CD4-positive, alpha-beta T cell treated with Interleukin-15 for 1 hour (primary cell): ENCODE measurements around the gene TOGARAM2.

ENCODE experiments used
- DNase-seq: peaks from one replicate; pipeline ENCODE4 v3.0.0-alpha.2; 2020

TOGARAM2 gene

GRCh38 chr2:29056452-29056851, 75.4 kb downstream of the TOGARAM2 start:
- DNase-seq = no peak

GRCh38 chr2:29057006-29057405, 75.9 kb downstream of the TOGARAM2 start:
- no peak for DNase-seq

DNA sequence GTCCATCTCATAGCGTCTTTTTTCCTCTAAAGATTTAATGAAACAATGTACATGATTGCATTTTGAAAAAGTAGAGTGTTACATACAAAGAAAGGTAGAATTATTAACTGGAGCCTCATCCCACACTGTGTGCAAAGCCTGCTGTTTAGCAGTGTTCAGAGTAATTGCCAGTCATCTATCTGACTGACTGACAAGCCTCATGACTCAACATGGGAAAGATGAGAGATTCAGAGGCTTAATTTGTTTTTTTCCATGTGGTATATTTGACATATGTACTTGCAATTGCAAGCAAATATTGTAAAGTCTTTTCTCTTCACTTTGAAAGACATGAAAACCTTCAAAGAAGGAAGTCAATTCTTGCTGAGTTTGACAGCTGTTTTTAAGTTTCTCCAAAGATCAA, 78.5 kb downstream of the TOGARAM2 start:
- DNase-seq = no peak

DNA sequence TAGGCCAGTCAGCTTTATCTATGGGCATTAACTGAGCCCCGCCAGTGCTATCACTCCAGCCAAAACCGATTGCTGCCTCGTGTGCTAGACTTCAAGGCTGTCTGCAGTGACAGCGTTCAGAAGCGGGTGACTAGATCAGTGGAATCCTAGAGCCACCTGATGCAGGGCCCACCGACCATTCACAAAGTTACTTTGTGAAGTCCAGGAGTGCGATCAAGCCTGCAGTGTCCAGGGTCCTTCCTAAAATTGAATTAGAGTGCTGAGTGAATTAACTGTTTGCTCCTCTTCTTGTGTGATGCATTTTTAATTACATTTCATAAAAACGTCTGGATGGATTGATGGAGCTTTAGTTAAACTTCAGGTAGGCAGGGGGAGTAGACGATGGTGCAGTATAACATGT, 79.3 kb downstream of the TOGARAM2 start:
- no peak for DNase-seq

DNA sequence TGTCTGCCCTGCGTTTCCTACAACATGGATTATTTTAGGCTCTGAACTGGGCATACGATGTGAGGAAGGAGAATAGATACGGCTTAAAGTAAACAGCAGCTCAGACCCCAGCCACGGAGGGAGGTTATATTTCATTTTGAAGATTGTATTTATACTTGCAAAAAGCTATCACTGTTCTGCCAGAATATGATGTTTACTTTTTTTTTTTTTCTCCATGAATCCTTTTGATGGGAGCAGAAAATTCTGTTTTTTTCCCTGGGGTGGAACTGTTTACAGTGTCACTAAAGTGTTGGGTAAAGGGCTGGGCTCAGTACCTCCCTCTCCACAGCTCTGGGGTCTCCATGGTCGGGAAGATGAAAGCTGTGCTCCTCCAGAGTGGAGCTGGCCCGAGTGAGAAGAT, 80.1 kb downstream of the TOGARAM2 start:
- DNase-seq = no peak

- no peak for DNase-seq
Observed at GRCh38 chr2:29061616-29062015, 80.5 kb downstream of the TOGARAM2 start.

GRCh38 chr2:29062371-29062770, 81.3 kb downstream of the TOGARAM2 start:
- no peak for DNase-seq

DNA sequence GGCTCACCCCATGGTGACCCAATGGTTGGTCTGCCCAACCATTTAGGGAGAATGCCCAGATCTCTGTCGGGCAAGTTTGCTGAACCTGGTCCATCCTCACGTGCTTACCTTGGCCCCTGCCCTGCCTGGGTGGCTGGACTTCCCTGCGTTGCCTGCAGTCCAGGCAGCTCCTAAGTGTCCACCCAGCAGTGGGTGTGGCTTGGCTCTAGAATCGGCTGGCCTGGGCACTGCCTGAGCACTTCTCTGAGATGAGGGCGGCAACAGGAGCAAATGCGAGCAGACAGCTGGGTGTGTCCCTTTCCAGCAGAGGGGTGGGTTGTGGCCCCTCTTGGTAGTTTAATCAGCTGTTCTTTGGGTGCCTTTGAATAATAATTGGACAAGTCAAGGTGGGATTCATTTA, 82.0 kb downstream of the TOGARAM2 start:
- no peak for DNase-seq

DNA sequence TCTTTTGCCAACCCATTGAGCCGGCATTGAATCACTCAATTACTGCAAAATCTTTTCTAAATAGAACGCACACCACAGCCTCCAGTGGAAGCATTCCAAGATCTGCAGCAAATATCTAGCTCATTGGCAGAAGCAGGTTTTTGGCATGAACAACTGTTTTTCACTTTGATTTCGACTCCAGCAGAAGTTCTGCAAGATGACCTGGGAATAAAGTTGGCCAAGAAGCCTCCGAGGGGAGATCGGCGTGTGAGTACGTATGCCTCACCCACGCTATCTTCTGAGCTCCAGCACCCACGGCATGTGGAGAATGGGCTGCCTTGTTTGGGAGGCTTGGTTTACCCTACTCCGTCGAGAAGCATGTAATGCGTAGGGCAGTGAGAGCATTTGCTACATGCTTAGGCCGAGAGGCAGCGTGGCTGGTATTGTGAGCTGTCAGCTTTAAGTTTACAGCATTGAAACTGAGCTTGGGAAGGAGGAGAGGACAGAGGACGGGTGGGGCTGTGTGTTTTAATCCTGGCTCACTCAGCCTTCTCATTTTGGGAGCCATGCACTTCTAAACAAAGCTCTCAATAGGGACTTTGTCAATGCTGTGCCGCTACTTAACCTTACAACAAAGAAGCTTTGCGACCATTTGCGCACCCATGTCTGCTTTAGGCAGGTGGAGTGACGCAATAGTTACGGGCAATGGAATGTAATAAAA, 82.7 kb downstream of the TOGARAM2 start:
- no peak for DNase-seq

- DNase-seq = no peak
Observed at GRCh38 chr2:29064346-29064715, 83.2 kb downstream of the TOGARAM2 start.

GRCh38 chr2:29064746-29065067, 83.6 kb downstream of the TOGARAM2 start:
- DNase-seq = no peak

DNA sequence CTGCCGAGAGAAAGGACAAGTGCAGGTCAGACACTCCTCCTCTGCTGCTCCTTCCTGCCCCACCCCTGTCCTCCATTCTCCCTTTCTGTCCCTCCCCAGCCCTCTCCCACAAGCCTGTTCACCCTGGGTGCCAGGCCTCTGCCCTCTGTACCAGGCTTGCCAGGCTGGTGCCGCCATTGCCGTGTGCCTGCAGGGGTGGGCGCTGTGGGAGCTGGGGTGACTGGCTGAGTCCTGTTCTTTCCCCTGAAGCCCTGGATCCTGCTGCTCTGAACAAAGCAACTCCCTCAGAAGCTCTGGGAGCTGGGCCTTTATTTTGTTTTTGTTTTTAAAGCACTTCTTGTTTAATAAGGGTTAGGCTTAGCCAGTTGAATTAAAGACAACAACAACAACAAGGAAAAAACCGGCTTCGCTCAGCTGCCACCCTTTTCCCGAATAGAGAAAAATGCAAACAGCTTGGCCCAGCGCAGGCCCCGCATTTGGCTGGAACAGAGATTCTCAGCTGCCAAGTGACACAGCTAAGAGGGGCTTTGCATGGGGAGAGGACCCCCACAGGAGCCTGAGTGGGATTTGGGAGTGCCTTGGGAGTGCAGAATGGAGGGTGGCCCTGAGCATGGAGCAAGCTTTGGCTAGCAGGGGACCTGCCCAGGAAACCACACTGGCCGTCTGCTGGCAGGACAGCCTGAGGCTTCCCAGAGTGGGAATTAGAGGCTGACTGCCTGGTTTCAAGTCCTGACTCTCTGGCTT, 84.1 kb downstream of the TOGARAM2 start:
- no peak for DNase-seq

DNA sequence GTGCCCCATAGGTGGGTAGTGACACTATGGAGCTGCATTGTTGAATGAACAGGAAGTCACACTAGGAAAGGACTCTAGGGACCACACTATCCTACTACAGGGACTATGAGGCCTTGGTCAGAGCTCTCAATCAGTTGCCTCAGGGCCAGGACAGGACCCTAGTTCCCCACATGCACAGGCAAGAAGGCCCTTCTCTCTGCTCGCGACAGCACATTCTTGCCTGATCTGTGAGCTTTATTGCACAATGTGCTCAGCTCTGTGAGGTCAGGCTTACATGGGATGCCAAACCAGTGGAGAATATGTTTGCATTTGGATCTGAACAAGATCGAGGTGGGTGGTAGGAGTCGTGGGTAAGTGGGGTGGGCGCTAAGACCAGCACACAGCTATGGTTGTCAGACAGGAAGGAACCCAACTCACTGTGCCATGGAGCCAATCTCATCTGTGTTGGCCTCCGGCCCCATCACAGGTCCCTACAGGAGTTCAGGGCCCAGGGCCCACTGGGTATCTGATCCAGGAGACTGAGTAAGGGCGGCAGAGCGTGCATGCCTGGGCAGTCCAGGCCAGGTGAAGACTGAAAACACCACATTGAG, 85.3 kb downstream of the TOGARAM2 start:
- DNase-seq = no peak

DNA sequence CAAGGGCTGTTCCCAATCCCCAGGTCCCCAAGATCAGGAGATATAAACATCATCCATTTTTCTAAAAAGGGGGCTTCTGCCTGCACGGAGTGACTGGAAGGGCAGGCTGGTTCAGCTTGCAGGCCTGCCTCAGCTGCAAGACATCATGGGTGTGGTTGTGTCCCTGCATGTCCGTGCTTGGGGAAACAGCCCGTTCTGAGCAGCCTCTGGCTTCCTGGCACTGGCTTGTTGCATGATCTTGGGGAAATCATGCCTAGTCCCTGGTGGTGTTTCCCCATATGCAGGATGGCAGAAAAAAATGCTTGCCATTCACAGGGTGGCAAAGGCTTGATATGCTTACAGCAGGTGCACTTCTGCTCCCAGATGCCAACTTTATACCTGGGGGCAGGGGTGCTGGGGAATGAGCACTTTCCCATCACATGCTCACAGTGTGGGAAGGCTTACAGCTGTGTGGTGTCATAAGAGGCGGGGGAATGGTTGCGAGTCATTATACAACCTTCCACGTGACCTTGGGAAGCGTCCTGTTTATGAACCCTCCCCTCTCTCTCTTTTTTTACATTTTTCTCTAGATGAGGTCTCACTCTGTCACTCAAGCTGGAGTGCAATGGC, 86.0 kb downstream of the TOGARAM2 start:
- no peak for DNase-seq

DNA sequence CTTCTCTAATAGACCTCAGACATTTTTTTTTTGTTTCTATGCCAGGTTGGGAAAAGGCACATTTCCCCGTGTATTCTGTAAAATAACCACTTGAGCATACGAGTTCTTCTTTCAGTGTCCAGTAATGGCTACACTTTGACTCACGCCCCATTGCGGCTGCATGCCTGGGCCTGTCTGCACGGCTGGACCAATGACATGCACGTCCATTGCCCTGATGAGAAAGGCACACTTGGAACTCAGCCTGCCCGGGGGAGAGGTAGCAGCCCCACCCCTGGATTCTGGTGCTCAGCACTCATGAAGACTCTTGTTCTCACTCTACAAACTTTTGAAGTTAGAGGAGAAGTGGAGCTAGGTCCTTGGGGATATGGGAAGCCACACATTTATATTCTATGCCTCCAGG, 87.4 kb downstream of the TOGARAM2 start:
- no peak for DNase-seq

- DNase-seq = no peak
Observed at GRCh38 chr2:29070526-29070925, 89.4 kb downstream of the TOGARAM2 start.

DNA sequence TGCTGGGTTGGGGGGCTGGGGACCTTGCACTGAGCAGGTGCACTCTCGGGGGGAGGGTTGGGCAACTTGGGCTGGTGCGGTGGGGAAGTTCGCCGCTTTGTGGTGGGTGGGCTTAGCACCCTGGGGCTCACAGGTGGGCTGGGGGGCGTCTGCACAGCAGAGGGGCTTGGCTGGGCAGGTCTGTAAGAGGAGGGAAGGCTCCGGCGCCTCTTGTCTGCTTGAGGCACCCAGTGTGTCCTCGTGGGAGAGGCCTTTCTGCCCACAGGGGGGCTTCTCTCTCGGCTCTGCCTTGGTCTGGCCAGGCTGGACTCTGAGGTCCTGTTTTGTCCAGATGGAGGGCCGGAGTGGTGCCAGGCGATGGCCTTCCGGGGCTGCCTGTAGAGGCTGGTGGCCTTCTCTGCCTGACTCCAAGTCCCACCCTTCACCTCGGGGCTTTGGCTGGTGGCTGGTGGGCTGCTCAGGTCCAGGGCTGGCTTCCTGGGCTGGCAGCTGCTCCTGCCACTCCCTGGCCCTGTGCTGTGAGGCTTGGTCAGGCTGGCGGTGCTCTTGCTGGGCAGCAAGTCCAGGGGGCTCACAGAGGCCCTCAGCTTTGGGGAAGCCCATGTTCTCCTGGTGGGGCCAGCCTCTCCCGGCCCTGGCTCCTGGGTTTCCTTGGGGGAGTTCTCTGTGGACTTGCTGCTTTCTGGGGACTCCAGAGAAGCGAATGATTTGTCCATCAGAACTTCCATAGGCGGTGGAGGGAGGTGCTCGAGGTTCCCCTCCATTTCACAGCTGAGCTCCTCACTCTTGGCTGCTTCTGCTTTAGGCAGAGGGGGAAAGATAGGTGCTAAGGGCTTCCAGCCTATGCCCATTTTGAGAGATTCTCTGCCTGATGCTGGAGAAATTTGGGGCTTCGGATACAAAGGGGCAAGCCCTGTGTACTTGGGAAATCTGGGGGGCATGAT, 90.2 kb downstream of the TOGARAM2 start:
- no peak for DNase-seq

- DNase-seq = no peak
Observed at GRCh38 chr2:29072251-29072650, 91.2 kb downstream of the TOGARAM2 start.

- no peak for DNase-seq
Observed at GRCh38 chr2:29072971-29073725, 92.0 kb downstream of the TOGARAM2 start.

DNA sequence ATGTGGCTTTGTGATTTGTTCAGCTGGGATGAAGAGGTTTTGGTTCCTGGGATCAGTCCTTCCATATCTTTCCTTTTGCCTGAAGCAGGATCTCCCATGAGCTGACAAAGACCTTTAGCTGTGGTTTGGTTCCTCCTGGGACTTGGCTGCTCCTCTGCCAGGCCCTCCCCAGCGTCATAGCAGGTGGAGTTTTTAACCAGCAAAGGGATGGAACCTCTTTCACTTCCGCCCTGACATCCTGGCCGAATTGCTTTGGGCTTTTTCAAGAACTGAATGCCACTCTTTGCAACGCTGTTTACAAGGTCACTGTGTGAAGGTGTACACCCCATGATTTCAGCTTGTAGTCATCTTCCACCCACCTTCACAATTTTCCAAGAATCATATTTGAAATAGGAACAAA, 92.8 kb downstream of the TOGARAM2 start:
- no peak for DNase-seq

GRCh38 chr2:29074411-29074810, 93.3 kb downstream of the TOGARAM2 start, which contains the start of gene PCARE:
Gene PCARE (minus strand): TSS chr2:29074523. CDS start chr2:29074261, 262 bp downstream.
- no peak for DNase-seq
